IMR-90 (cell line): Measurements from ENCODE around the gene SATL1. TPM values are rescaled to one million over a fixed set of nuclear protein-coding genes. Genes with fewer than 3 reads are reported as not detected.

ENCODE experiments used
- ATAC-seq: fragments of 200-7000 bp; cut with Tn5 transposase; 2 replicates; pipeline ENCODE4 v1.9.1; 2020; ENCODE audit warnings: low read depth, mild to moderate bottlenecking, moderate library complexity
- BruUV-seq: library from RNA; stranded (reverse); fragments of 400-500 nt; replicated peaks from 2 replicates; lab custom pipeline; 2021; lab: Mats Ljungman, UMichigan
- CTCF ChIA-PET: fragments of 300-600 bp; formaldehyde crosslinking; extraction: SDS; loops from one replicate; lab custom pipeline; 2021; ENCODE audit warnings: antibody characterized with exemption; lab: Yijun Ruan, JAX
- POLR2A ChIA-PET: fragments of 300-600 bp; sonication (Branson Sonifier 250); formaldehyde crosslinking; loops from one replicate; lab custom pipeline; 2022; ENCODE audit warnings: antibody characterized with exemption; ENCODE audit not compliant: unreplicated experiment; lab: Charles Lee
- DNase-seq: peaks from one replicate; pipeline ENCODE4 v3.0.0; 2013
- H2AFZ ChIP-seq: replicated peaks from 2 replicates; pipeline ENCODE3; 2013; ENCODE audit warnings: low read length, mild to moderate bottlenecking; ENCODE audit not compliant: poor library complexity
- H2AK5ac ChIP-seq: 2 replicates; pipeline ENCODE4 v1.6.1; 2013; ENCODE audit warnings: low read depth, low read length, inconsistent platforms
- H2AK9ac ChIP-seq: replicated peaks from 2 replicates; pipeline ENCODE3; 2013; ENCODE audit warnings: mild to moderate bottlenecking, low read depth, low read length, moderate library complexity; ENCODE audit not compliant: poor library complexity
- H2BK120ac ChIP-seq: 2 replicates; pipeline ENCODE4 v1.6.1; 2013; ENCODE audit warnings: low read depth, low read length, inconsistent platforms
- H2BK15ac ChIP-seq: 3 replicates; pipeline ENCODE4 v1.6.1; 2013; ENCODE audit warnings: low read depth, low read length, inconsistent platforms
- H2BK20ac ChIP-seq: 2 replicates; pipeline ENCODE4 v1.6.1; 2013; ENCODE audit warnings: low read depth, mild to moderate bottlenecking, inconsistent platforms, low read length, moderate library complexity
- H2BK5ac ChIP-seq: 2 replicates; pipeline ENCODE4 v1.6.1; 2013; ENCODE audit warnings: mild to moderate bottlenecking, low read depth, low read length, inconsistent platforms; ENCODE audit not compliant: poor library complexity, severe bottlenecking
- H3K14ac ChIP-seq: replicated peaks from 2 replicates; pipeline ENCODE4 v1.6.1; 2013; ENCODE audit warnings: low read depth, low read length, inconsistent platforms
- H3K18ac ChIP-seq: 2 replicates; pipeline ENCODE4 v1.6.1; 2013; ENCODE audit warnings: low read depth, low read length, control low read depth
- H3K23ac ChIP-seq: 2 replicates; pipeline ENCODE4 v1.6.1; 2013; ENCODE audit warnings: low read depth, low read length, inconsistent platforms
- H3K27ac ChIP-seq: 2 replicates; pipeline ENCODE4 v1.5.1; 2013; ENCODE audit warnings: mild to moderate bottlenecking, control low read depth, low read length; ENCODE audit not compliant: insufficient read depth
- H3K27me3 ChIP-seq: 2 replicates; pipeline ENCODE4 v1.6.1; 2013; ENCODE audit warnings: low read length; ENCODE audit not compliant: control insufficient read depth, insufficient read depth
- H3K36me3 ChIP-seq: 2 replicates; pipeline ENCODE4 v1.6.1; 2013; ENCODE audit warnings: low read length, mixed read lengths; ENCODE audit not compliant: control insufficient read depth, insufficient read depth
- H3K4ac ChIP-seq: 2 replicates; pipeline ENCODE4 v1.6.1; 2013; ENCODE audit warnings: low read depth, low read length, inconsistent platforms
- H3K4me1 ChIP-seq: 2 replicates; pipeline ENCODE4 v1.6.1; 2013; ENCODE audit warnings: low read length, mixed read lengths; ENCODE audit not compliant: control insufficient read depth, insufficient read depth
- H3K4me2 ChIP-seq: 2 replicates; pipeline ENCODE4 v1.6.1; 2013; ENCODE audit warnings: low read depth, mild to moderate bottlenecking, control low read depth, low read length, moderate library complexity
- H3K4me3 ChIP-seq: 2 replicates; pipeline ENCODE4 v1.5.1; 2013; ENCODE audit warnings: low read depth, mild to moderate bottlenecking, control low read depth, low read length, moderate library complexity; ENCODE audit not compliant: insufficient read depth
- H3K56ac ChIP-seq: 2 replicates; pipeline ENCODE4 v1.6.1; 2013; ENCODE audit warnings: low read length, inconsistent platforms; ENCODE audit not compliant: insufficient read depth; ENCODE audit errors: extremely low read depth
- H3K79me1 ChIP-seq, 2 experiments: 2 replicates each; pipeline ENCODE4 v1.6.1; 2013; ENCODE audit warnings: low read length in 2 of 2, inconsistent platforms in 1 of 2, low read depth in 1 of 2
- H3K9ac ChIP-seq: 2 replicates; pipeline ENCODE4 v1.6.1; 2013; ENCODE audit warnings: low read depth, low read length, control low read depth
- H3K9me1 ChIP-seq: 2 replicates; pipeline ENCODE4 v1.6.1; 2013; ENCODE audit warnings: low read length, inconsistent platforms; ENCODE audit not compliant: insufficient read depth
- H3K9me3 ChIP-seq: 2 replicates; pipeline ENCODE4 v1.6.1; 2013; ENCODE audit warnings: low read length; ENCODE audit not compliant: control insufficient read depth, insufficient read depth
- H4K20me1 ChIP-seq: 2 replicates; pipeline ENCODE4 v1.6.1; 2013; ENCODE audit warnings: low read length, inconsistent platforms; ENCODE audit not compliant: insufficient read depth
- H4K5ac ChIP-seq: 2 replicates; pipeline ENCODE4 v1.6.1; 2013; ENCODE audit warnings: mild to moderate bottlenecking, low read depth, low read length, control low read depth
- H4K8ac ChIP-seq, 2 experiments: 2 replicates each; pipeline ENCODE4 v1.6.1; 2013; ENCODE audit warnings: low read depth in 2 of 2, low read length in 2 of 2, control low read depth in 1 of 2, inconsistent platforms in 1 of 2
- H4K91ac ChIP-seq: 2 replicates; pipeline ENCODE4 v1.6.1; 2013; ENCODE audit warnings: low read depth, low read length, inconsistent platforms; ENCODE audit not compliant: insufficient read depth
- BHLHE40 ChIP-seq: fragments of 150-350 bp; IDR thresholded peaks from 2 replicates; pipeline ENCODE4 v1.6.1; 2016; ENCODE audit warnings: mild to moderate bottlenecking, low read depth, low read length
- CEBPB ChIP-seq: IDR thresholded peaks from 2 replicates; pipeline ENCODE4 v1.6.1; 2012; ENCODE audit warnings: low read depth, low read length, improper control_type of control experiment
- CHD1 ChIP-seq: IDR thresholded peaks from 2 replicates; pipeline ENCODE4 v1.6.1; 2012; ENCODE audit warnings: low read depth, low read length, improper control_type of control experiment
- CTCF ChIP-seq: conservative IDR thresholded peaks from 2 replicates; pipeline ENCODE4 v1.5.1; 2012; ENCODE audit warnings: mild to moderate bottlenecking, low read depth, low read length, improper control_type of control experiment
- ELK1 ChIP-seq: fragments of 150-350 bp; IDR thresholded peaks from 2 replicates; pipeline ENCODE4 v1.6.1; 2016; ENCODE audit warnings: low read depth, mild to moderate bottlenecking, low read length, moderate library complexity, borderline replicate concordance
- FOS ChIP-seq: fragments of 150-350 bp; IDR thresholded peaks from 2 replicates; pipeline ENCODE4 v1.6.1; 2016; ENCODE audit warnings: low read depth, low read length
- MAFK ChIP-seq: IDR thresholded peaks from 2 replicates; pipeline ENCODE4 v1.6.1; 2012; ENCODE audit warnings: low read depth, low read length, improper control_type of control experiment
- MAZ ChIP-seq: IDR thresholded peaks from 2 replicates; pipeline ENCODE4 v1.6.1; 2012; ENCODE audit warnings: low read depth, mild to moderate bottlenecking, low read length, improper control_type of control experiment, moderate library complexity, borderline replicate concordance
- MXI1 ChIP-seq: IDR thresholded peaks from 2 replicates; pipeline ENCODE4 v1.6.1; 2012; ENCODE audit warnings: low read depth, mild to moderate bottlenecking, low read length, moderate library complexity, borderline replicate concordance
- NFE2L2 ChIP-seq: fragments of 150-350 bp; IDR thresholded peaks from 2 replicates; pipeline ENCODE4 v1.6.1; 2016; ENCODE audit warnings: low read depth, mild to moderate bottlenecking, low read length
- POLR2A ChIP-seq: IDR thresholded peaks from 2 replicates; pipeline ENCODE4 v1.6.1; 2012; ENCODE audit warnings: mild to moderate bottlenecking, low read depth, low read length
- RAD21 ChIP-seq: IDR thresholded peaks from 2 replicates; pipeline ENCODE4 v1.6.1; 2012; ENCODE audit warnings: low read length, improper control_type of control experiment
- RCOR1 ChIP-seq: IDR thresholded peaks from 2 replicates; pipeline ENCODE4 v1.6.1; 2012; ENCODE audit warnings: mild to moderate bottlenecking, low read length, improper control_type of control experiment; ENCODE audit not compliant: insufficient replicate concordance
- RFX5 ChIP-seq: IDR thresholded peaks from 2 replicates; pipeline ENCODE4 v1.8.0; 2012; ENCODE audit warnings: low read depth, mild to moderate bottlenecking, low read length, moderate library complexity
- SMC3 ChIP-seq: fragments of 150-350 bp; IDR thresholded peaks from 2 replicates; pipeline ENCODE4 v1.6.1; 2016; ENCODE audit warnings: low read depth, mild to moderate bottlenecking, antibody characterized with exemption, low read length, moderate library complexity
- USF2 ChIP-seq: fragments of 150-350 bp; IDR thresholded peaks from 2 replicates; pipeline ENCODE4 v1.6.1; 2017; ENCODE audit warnings: mild to moderate bottlenecking, antibody characterized with exemption, low read length, low read depth
- WGBS, 2 experiments: methylation state at CpG; one replicate each; pipeline versions ENCODE4 v1.1.5 to v1.1.7; 2013; ENCODE audit warnings: missing lambda C conversion rate in 2 of 2; ENCODE audit not compliant: insufficient read length in 1 of 2; ENCODE audit errors: extremely low coverage in 2 of 2; 5-methylcytosine and 5-hydroxymethylcytosine counted together
- dilution Hi-C: fragments of 300-500 bp; cut with HindIII; formaldehyde crosslinking; loops from one replicate; pipeline ENCODE4 v1.14.3; 2018; ENCODE audit warnings: low sequenced_read_pairs; ENCODE audit not compliant: unreplicated experiment
- in situ Hi-C: fragments of 300-500 bp; cut with MboI; formaldehyde crosslinking; loops from 3 replicates; pipeline ENCODE4 v1.14.3; 2019; ENCODE audit warnings: low sequenced_read_pairs, inconsistent platforms, mixed read lengths
- intact Hi-C: fragments of 100-400 bp; cut with micrococcal nuclease; formaldehyde crosslinking; loops from 2 replicates; pipeline ENCODE4 v1.10.0; 2022
- polyA plus RNA-seq, 3 experiments: library from polyadenylated mRNA; depleted of rRNA; stranded (reverse); fragments of >200 nt; gene quantifications; 2 replicates each; pipeline ENCODE4 v1.2.3, GENCODE V29; 2012; ENCODE audit warnings: low replicate concordance in 1 of 3
- total RNA-seq: library from RNA; depleted of rRNA; stranded (reverse); fragments of >200 nt; gene quantifications from 2 replicates; pipeline ENCODE4 v1.2.3, GENCODE V29; 2012

SATL1 gene
- total and polyA plus RNA-seq, 2 of the 4 experiments (the other 2 are of a cell fraction) = not detected

GRCh38 chrX:85108165-85108564 lies 135.4 kb downstream of the SATL1 start:
- Histone ChIP-seq H3K9me3 (no peaks in the 10 kb centered on the region), H3K14ac (no peak overlapping the region), H3K4me2 (no peak overlapping the region), H3K27me3 (no peaks in the 10 kb centered on the region), H4K91ac (no peak overlapping the region), H2BK15ac (no peak overlapping the region), H3K4me1 (no peaks in the 10 kb centered on the region), H4K20me1 (no peaks in the 10 kb centered on the region), H3K9ac (no peak overlapping the region), H2BK5ac (no peak overlapping the region), H3K36me3 (no peaks in the 10 kb centered on the region), H2AK9ac (no peak overlapping the region), H3K9me1 (no peaks in the 10 kb centered on the region), H3K27ac (no peak overlapping the region), H2BK20ac (no peak overlapping the region), H3K56ac (no peak overlapping the region), H2AFZ (no peak overlapping the region), H4K8ac (no peak overlapping the region), H2AK5ac (no peak overlapping the region), H3K4ac (no peak overlapping the region), H3K18ac (no peak overlapping the region), H3K4me3 (no peak overlapping the region), H3K23ac (no peak overlapping the region), H3K79me1 (no peaks in the 10 kb centered on the region), H4K5ac (no peak overlapping the region), H2BK120ac (no peak overlapping the region)
- ATAC-seq (no peak), DNase-seq (no peak)
- in situ Hi-C loops = no loop called here
- dilution Hi-C loops = loop anchor here (25.0 kb wide), 1 partner anchor 429 kb away; no protein-coding TSS in a partner anchor
- TF ChIP-seq MAZ = no peak
- no peak for TF ChIP-seq RAD21
- TF ChIP-seq POLR2A = no peak
- TF ChIP-seq ELK1 = no peak
- no peak for TF ChIP-seq BHLHE40
- TF ChIP-seq NFE2L2 = no peak
- no peak for TF ChIP-seq FOS
- no peak for TF ChIP-seq USF2
- TF ChIP-seq CEBPB = no peak
- no peak for TF ChIP-seq RCOR1
- no peak for TF ChIP-seq SMC3
- no peak for TF ChIP-seq RFX5
- TF ChIP-seq MAFK = no peak
- no peak for TF ChIP-seq CTCF
- no peak for TF ChIP-seq MXI1
- no peak for TF ChIP-seq CHD1
- intact Hi-C loops = no loop called here
- CTCF ChIA-PET = no interaction called here
- no TSS peak for BruUV-seq
- 63% methylated on average over 1 of the region's 2 CpGs; no CpG with 5 or more reads in 1 of the 2 experiments for WGBS, 2 experiments
- POLR2A ChIA-PET = no interaction called here
